K562 (cell line): ENCODE measurements around the gene NAP1L4. TPM values are rescaled to one million over a fixed set of nuclear protein-coding genes. Genes with fewer than 3 reads are reported as not detected.

Source experiments
- ARID2 ChIP-seq: fragments of 450-650 bp; IDR thresholded peaks from 2 replicates; pipeline ENCODE4 v1.6.1; 2017; ENCODE audit warnings: antibody characterized with exemption, mild to moderate bottlenecking
- CREM ChIP-seq: IDR thresholded peaks from 2 replicates; pipeline ENCODE4 v1.6.1; 2014; ENCODE audit warnings: antibody characterized with exemption, low read depth
- EP300 ChIP-seq: IDR thresholded peaks from 2 replicates; pipeline ENCODE4 v1.6.1; 2012; ENCODE audit warnings: low read length, improper control_type of control experiment
- FIP1L1 ChIP-seq: fragments of 200-400 bp; formaldehyde crosslinking; IDR thresholded peaks from 2 replicates; pipeline ENCODE4 v1.6.1; 2018; ENCODE audit warnings: mild to moderate bottlenecking, low read depth, low read length; ENCODE audit not compliant: poor library complexity, severe bottlenecking
- MEF2A ChIP-seq: IDR thresholded peaks from 2 replicates; pipeline ENCODE4 v1.6.1; 2011; ENCODE audit warnings: low read depth, mild to moderate bottlenecking, low read length, moderate library complexity; ENCODE audit not compliant: control insufficient read depth
- MEIS2 ChIP-seq: fragments of 450-650 bp; IDR thresholded peaks from 2 replicates; pipeline ENCODE4 v1.6.1; 2014; ENCODE audit warnings: mild to moderate bottlenecking; ENCODE audit not compliant: partially characterized antibody
- PREB ChIP-seq: sonication (generic); formaldehyde crosslinking; IDR thresholded peaks from 2 replicates; pipeline ENCODE4 v1.8.1; 2023; ENCODE audit warnings: mild to moderate bottlenecking, missing genetic modification reagents
- RB1 ChIP-seq: fragments of 450-650 bp; IDR thresholded peaks from 2 replicates; pipeline ENCODE4 v1.6.1; 2017; ENCODE audit warnings: low read depth, mild to moderate bottlenecking
- RBM15 ChIP-seq: fragments of 200-400 bp; formaldehyde crosslinking; IDR thresholded peaks from 2 replicates; pipeline ENCODE4 v1.6.1; 2018; ENCODE audit warnings: mild to moderate bottlenecking, low read length, moderate library complexity; ENCODE audit not compliant: insufficient read depth
- RFX7 ChIP-seq: fragments of 250-450 bp; sonication (Bioruptor Pico); IDR thresholded peaks from 2 replicates; pipeline ENCODE4 v1.5.1; 2021; ENCODE audit warnings: mild to moderate bottlenecking
- RREB1 ChIP-seq: fragments of 250-450 bp; sonication (Bioruptor Pico); IDR thresholded peaks from 2 replicates; pipeline ENCODE4 v1.4.0; 2020
- SMAD2 ChIP-seq: fragments of 150-350 bp; IDR thresholded peaks from 2 replicates; pipeline ENCODE4 v1.6.1; 2014; ENCODE audit warnings: low read depth, mild to moderate bottlenecking, low read length
- SMC3 ChIP-seq: conservative IDR thresholded peaks from 2 replicates; pipeline ENCODE4 v1.6.1; 2011; ENCODE audit warnings: low read depth, low read length, improper control_type of control experiment; ENCODE audit not compliant: insufficient read depth
- ZNF165 ChIP-seq: fragments of 250-450 bp; sonication (Bioruptor Pico); IDR thresholded peaks from 2 replicates; pipeline ENCODE4 v1.4.0; 2020; ENCODE audit warnings: borderline replicate concordance
- ZNF175 ChIP-seq: fragments of 200-800 bp; sonication (Bioruptor generic); IDR thresholded peaks from 2 replicates; pipeline ENCODE4 v1.6.1; 2016; ENCODE audit warnings: low read depth, mild to moderate bottlenecking, missing genetic modification characterization, missing compliant biosample characterization
- ZNF316 ChIP-seq: fragments of 450-650 bp; IDR thresholded peaks from 2 replicates; pipeline ENCODE4 v1.6.1; 2016
- ZNF696 ChIP-seq: fragments of 250-450 bp; sonication (Bioruptor Pico); conservative IDR thresholded peaks from 2 replicates; pipeline ENCODE4 v1.4.0; 2020; ENCODE audit warnings: mild to moderate bottlenecking, moderate library complexity
- polyA plus RNA-seq, 8 experiments: library from polyadenylated mRNA; depleted of rRNA in 4 of 8; stranded (reverse) in 5 of 8; unstranded in 3 of 8; fragments of >200 nt; fragmentation: Nextera tagmentation in 2 of 8; fragmentation: Illumina TruSeq in 1 of 8; extraction: Ambion mirVana in 2 of 8; extraction: Trizol in 1 of 8; gene quantifications; 2 replicates each; pipeline versions ENCODE4 v1.2.1 to v1.2.3, GENCODE V29; 2011 to 2014; ENCODE audit warnings: inconsistent platforms in 1 of 8, missing spikeins in 1 of 8
- total RNA-seq, 7 experiments: library from RNA; depleted of rRNA in 6 of 7; stranded (reverse); fragments of >200 nt in 6 of 7; fragmentation: Illumina TruSeq in 2 of 7; extraction: Trizol in 2 of 7; gene quantifications; 2 replicates each; pipeline versions ENCODE4 v1.2.1 to v1.2.3, GENCODE V29; 2011 to 2021; ENCODE audit warnings: low replicate concordance in 1 of 7
- TF ChIP-seq, protein P1 (sequence below): fragments of 450-650 bp; IDR thresholded peaks from 2 replicates; pipeline ENCODE4 v1.6.1; 2016

Gene NAP1L4
- total and polyA plus RNA-seq, 9 of the 15 experiments (the other 6 are each of a cell fraction or from before 2014, with no cell fraction given), result 34.1 to 237 (median 179) TPM

DNA sequence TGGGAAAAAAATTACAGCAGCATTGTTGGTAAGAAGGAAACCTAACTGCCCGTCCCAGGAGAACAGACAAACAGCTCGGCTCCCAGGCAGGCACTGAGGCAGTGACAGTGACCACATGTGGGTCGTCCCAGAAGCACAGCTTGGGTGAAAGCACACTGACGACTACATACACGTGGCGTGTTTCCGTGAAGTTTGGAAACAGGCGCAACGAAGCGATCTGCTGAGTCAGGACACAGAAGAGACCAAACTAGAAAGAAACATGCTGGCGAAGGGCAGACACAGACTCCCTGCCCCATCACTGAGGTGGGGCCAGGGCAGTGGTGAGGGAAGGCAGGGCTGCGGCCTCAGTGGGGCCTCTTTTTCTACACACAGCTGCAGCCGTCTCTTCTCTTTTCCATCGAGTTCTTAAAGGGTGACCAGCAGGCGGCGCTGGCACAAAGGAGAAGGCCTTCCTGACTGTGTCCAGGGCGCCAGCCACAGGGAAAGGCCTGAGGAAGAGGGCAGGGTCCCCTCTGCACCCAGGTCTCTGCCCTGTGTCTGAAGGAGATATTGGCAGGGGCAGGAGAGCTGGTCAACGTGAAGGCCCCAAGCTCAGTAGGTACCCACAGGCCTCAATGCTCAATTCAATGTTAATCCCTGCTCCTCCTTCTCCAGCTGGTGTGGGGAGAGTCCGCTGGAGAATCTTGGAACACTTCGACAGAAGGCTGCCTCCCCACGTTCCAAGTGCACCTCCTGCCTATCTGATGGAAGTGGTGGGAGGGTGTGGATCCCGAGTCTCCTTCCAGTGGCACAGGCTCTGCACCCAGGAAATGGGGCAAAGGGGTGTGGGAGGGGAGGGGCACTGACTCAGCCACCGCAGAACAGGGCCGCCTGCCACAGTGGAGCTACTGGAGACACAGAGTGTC lies 45.2 kb upstream of the NAP1L4 start (continued):
- no peak for TF ChIP-seq RREB1 (CRISPR knock-in tag)
- no peak for TF ChIP-seq ZNF696
- TF ChIP-seq SMAD2, result no peak
- TF ChIP-seq ZNF316, result peak; percentile 58
- no peak for TF ChIP-seq MEF2A
- TF ChIP-seq RBM15, result no peak
- no peak for TF ChIP-seq FIP1L1
- TF ChIP-seq RFX7 (CRISPR knock-in tag), result no peak
- TF ChIP-seq CREM, result peak; percentile 3; the same call in 1 of the 2 replicates
- peak; percentile 40; the same call in 1 of the 2 replicates for TF ChIP-seq ARID2
- TF ChIP-seq MEIS2, result no peak
- TF ChIP-seq SMC3, result peak; percentile 90
- TF ChIP-seq ZNF165, result no peak
- no peak for TF ChIP-seq EP300
- TF ChIP-seq RB1, result 0 out of 2 replicates have a peak, but pooled peaks have one; percentile 45
- no peak for TF ChIP-seq ZNF175 (CRISPR knock-in tag)
- TF ChIP-seq, protein P1, sequence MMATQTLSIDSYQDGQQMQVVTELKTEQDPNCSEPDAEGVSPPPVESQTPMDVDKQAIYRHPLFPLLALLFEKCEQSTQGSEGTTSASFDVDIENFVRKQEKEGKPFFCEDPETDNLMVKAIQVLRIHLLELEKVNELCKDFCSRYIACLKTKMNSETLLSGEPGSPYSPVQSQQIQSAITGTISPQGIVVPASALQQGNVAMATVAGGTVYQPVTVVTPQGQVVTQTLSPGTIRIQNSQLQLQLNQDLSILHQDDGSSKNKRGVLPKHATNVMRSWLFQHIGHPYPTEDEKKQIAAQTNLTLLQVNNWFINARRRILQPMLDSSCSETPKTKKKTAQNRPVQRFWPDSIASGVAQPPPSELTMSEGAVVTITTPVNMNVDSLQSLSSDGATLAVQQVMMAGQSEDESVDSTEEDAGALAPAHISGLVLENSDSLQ, result no peak
- no peak for TF ChIP-seq PREB (CRISPR knock-in tag)
